Prostate gland (tissue), 2 donors: ENCODE results near the gene MRPL18. TPM values are rescaled to one million over a fixed set of nuclear protein-coding genes. Genes with fewer than 3 reads are reported as not detected.
"Not testable (repeated sequence)": the region's sequence is repeated elsewhere in the genome, so short reads cannot be mapped to it uniquely, and the experiment has no call there.

Experiments
- DNase-seq: peaks from one replicate; pipeline ENCODE4 v3.0.0-alpha.2; 2019; ENCODE audit warnings: low spot score
- H3K27ac ChIP-seq, 2 donors: fragments of 200-600 bp; sonication (generic); 2 replicates each; pipeline ENCODE4 v1.5.1; 2017 to 2019
- H3K27me3 ChIP-seq: fragments of 200-600 bp; sonication (generic); replicated peaks from 2 replicates; pipeline ENCODE4 v1.5.1; 2019; ENCODE audit not compliant: insufficient read depth
- H3K36me3 ChIP-seq, 2 donors: fragments of 200-600 bp; sonication (generic); 1 replicate in 1 of 2; 2 replicates in 1 of 2; pipeline versions ENCODE4 v1.5.1 to v1.8.1; 2017 to 2019
- H3K4me1 ChIP-seq: fragments of 200-600 bp; sonication (generic); replicated peaks from 2 replicates; pipeline ENCODE4 v1.5.1; 2019
- H3K4me3 ChIP-seq, 2 donors: fragments of 200-600 bp; sonication (generic); 2 replicates each; pipeline ENCODE4 v1.5.1; 2017 to 2019
- H3K9me3 ChIP-seq: fragments of 200-600 bp; sonication (generic); 2 replicates; pipeline ENCODE4 v1.5.1; 2017
- CTCF ChIP-seq, 4 experiments: fragments of 200-600 bp in 2 of 4; fragments of 450-650 bp in 2 of 4; sonication (generic) in 2 of 4; IDR thresholded peaks; 1 replicate in 3 of 4; 2 replicates in 1 of 4; pipeline ENCODE4 v1.5.1; 2016 to 2019; ENCODE audit warnings: antibody characterized with exemption in 4 of 4, mild to moderate bottlenecking in 2 of 4, moderate library complexity in 2 of 4
- POLR2A ChIP-seq: fragments of 450-650 bp; IDR thresholded peaks from one replicate; pipeline ENCODE4 v1.6.1; 2016; ENCODE audit warnings: antibody characterized with exemption, mild to moderate bottlenecking
- POLR2AphosphoS5 ChIP-seq: sonication (generic); formaldehyde crosslinking; IDR thresholded peaks from one replicate; pipeline ENCODE4 v1.6.1; 2017; ENCODE audit warnings: antibody characterized with exemption
- WGBS: methylation state at CpG from one replicate; pipeline ENCODE4 v1.1.5; 2018; 5-methylcytosine and 5-hydroxymethylcytosine counted together
- intact Hi-C: fragments of 100-400 bp; cut with DNase I; formaldehyde crosslinking; loops from one replicate; pipeline ENCODE4 v1.14.2; 2022
- total RNA-seq, 2 donors: library from RNA; depleted of rRNA; stranded (reverse); fragments of >200 nt; gene quantifications; one replicate each; pipeline ENCODE4 v1.1.0, GENCODE V29; 2016

MRPL18 gene
- total RNA-seq, 2 donors from 2014 or later: 76.0 to 103 TPM

DNA sequence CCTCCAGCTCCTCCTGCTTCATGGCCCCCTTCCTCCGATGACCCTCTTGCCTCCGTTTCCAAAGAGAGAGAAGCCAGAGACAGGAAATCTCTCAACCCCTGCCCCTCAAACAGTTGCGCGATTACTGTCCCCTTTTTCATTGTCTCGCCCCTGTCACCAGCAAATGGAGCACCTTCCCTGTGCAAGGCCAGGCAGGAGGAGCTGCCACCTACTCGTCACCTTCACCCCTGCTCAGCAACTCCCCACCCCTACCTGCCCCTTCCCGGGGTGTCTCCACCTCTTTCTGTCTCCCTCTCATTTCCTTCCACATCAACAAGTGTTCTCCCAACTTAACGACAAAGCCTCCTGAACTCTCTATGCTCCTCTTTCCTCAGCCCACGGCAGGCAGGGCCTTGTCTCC, 23.5 kb downstream of the MRPL18 start:
- TF ChIP-seq POLR2A (no peak), POLR2AphosphoS5 (no peak)
- WGBS: 86% methylated on average over 9 of the region's 9 CpGs
- Histone ChIP-seq H3K9me3 (no peaks in the 10 kb centered on the region), H3K4me3 (no peak overlapping the region), H3K27me3 (no peaks in the 10 kb centered on the region), H3K36me3 (no peaks in the 10 kb centered on the region), H3K4me1 (no peaks in the 10 kb centered on the region), H3K27ac (no peak overlapping the region)
- intact Hi-C loops: no loop called here
- no peak for DNase-seq

- intact Hi-C loops: no loop called here
- no peaks in the 10 kb centered on the region for H3K9me3 ChIP-seq
- no peaks in the 10 kb centered on the region for H3K36me3 ChIP-seq
- DNase-seq: no peak
- WGBS: 55% methylated on average over 6 of the region's 6 CpGs
- no peaks in the 10 kb centered on the region for H3K27me3 ChIP-seq
- no peak overlapping the region for H3K4me3 ChIP-seq
- H3K27ac ChIP-seq: no peak overlapping the region
- H3K4me1 ChIP-seq: no peaks in the 10 kb centered on the region
- TF ChIP-seq CTCF (IDR thresholded peaks at IDR 0.05) (no peak), POLR2A (no peak), POLR2AphosphoS5 (no peak)
These were observed 25.1 kb downstream of the MRPL18 start for GRCh38 chr6:159815410-159815809.

- H3K36me3 ChIP-seq, H3K9me3 ChIP-seq, H3K27ac ChIP-seq, DNase-seq, intact Hi-C loops, H3K4me1 ChIP-seq, H3K4me3 ChIP-seq, H3K27me3 ChIP-seq: not testable (repeated sequence)
- WGBS: 76% methylated on average over 3 of the region's 3 CpGs
These were observed 26.5 kb downstream of the MRPL18 start for GRCh38 chr6:159816775-159817174.

DNA sequence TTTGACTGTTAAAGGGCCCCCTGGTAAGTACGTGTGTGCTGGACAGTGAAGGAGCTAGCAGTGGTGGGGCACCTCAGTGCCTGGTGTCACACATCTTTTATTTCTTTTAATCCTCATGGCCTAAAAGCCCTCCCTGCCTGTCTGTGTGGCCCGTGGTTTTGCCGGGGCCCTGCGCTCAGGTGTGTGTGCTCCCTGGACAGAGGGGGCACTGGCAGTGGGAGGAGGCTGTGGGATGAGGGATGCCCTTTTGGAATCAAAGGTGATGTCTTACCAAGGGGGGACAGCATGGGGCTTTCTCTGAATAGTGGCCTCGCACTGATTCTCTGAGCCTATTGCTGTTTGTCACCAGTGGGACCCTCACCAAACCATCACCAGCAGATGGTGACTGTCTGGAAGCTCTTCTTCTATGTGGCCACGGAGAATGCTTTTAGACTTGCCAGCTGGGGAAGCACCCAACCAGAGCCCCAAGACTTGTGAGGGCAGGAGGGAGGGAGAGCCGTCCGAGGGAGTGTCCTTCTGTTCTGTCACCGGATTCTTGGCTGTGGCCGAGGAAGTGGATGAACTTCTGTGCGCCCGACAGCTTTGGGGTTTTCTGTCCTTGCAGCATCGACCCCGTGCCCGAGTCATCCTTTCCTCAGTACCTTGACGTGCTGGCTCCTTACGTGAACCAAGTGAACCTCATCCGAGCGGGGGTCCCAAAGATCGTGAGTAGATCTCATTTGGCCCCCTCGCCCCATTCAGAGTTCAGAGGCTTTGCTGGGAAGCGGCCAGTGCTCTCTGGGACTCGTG, 27.9 kb downstream of the MRPL18 start:
- intact Hi-C loops: no loop called here
- no peaks in the 10 kb centered on the region for H3K36me3 ChIP-seq
- H3K4me3 ChIP-seq: no peak overlapping the region
- H3K27ac ChIP-seq: no peak overlapping the region
- no peak for TF ChIP-seq CTCF (IDR thresholded peaks at IDR 0.05)
- no peak for TF ChIP-seq POLR2AphosphoS5
- H3K27me3 ChIP-seq: no peaks in the 10 kb centered on the region
- H3K9me3 ChIP-seq: no peaks in the 10 kb centered on the region
- 84% methylated on average over 23 of the region's 23 CpGs for WGBS
- DNase-seq: no peak
- no peaks in the 10 kb centered on the region for H3K4me1 ChIP-seq

- no peaks in the 10 kb centered on the region for H3K9me3 ChIP-seq
- intact Hi-C loops: no loop called here
- no peak overlapping the region for H3K4me3 ChIP-seq
- H3K27ac ChIP-seq: no peak overlapping the region
- no peaks in the 10 kb centered on the region for H3K36me3 ChIP-seq
- no peaks in the 10 kb centered on the region for H3K27me3 ChIP-seq
- WGBS: 84% methylated on average over 16 of the region's 16 CpGs
- DNase-seq: no peak
- H3K4me1 ChIP-seq: no peaks in the 10 kb centered on the region
- TF ChIP-seq POLR2AphosphoS5: no peak
- TF ChIP-seq POLR2A: no peak
- TF ChIP-seq CTCF (IDR thresholded peaks at IDR 0.05): no peak
These were observed 28.8 kb downstream of the MRPL18 start for GRCh38 chr6:159819098-159819497.
